Measurements from ENCODE around the gene PBXIP1. TPM values are rescaled to one million over a fixed set of nuclear protein-coding genes. Genes with fewer than 3 reads are reported as not detected.

PBXIP1 gene
- polyA plus RNA-seq, 1 donor from 2014 or later: 123 TPM

- peak overlapping the region in 1 of 4 donors; percentile 39 for H3K4me3 Mint-ChIP-seq
- H3K27me3 Mint-ChIP-seq: no peaks in the 10 kb centered on the region
- H3K36me3 Mint-ChIP-seq: peaks cover 2% of the 10 kb centered on the region
- no peak overlapping the region for H3K27ac Mint-ChIP-seq
- peaks cover 0 to 3% (median 0%) of the 10 kb centered on the region in 3 donors for H3K4me1 Mint-ChIP-seq
- H3K9me3 Mint-ChIP-seq: no peaks in the 10 kb centered on the region
Observed at GRCh38 chr1:154902938-154903566, 52.8 kb downstream of the PBXIP1 start.

GRCh38 chr1:154901591-154901990 is 54.3 kb downstream of the PBXIP1 start:
- Mint-ChIP-seq H3K27me3 (no peaks in the 10 kb centered on the region), H3K27ac (no peak overlapping the region), H3K36me3 (peaks cover 2% of the 10 kb centered on the region), H3K4me1 (peaks cover 0 to 3% (median 0%) of the 10 kb centered on the region in 3 donors), H3K4me3 (no peak overlapping the region), H3K9me3 (no peaks in the 10 kb centered on the region)

DNA sequence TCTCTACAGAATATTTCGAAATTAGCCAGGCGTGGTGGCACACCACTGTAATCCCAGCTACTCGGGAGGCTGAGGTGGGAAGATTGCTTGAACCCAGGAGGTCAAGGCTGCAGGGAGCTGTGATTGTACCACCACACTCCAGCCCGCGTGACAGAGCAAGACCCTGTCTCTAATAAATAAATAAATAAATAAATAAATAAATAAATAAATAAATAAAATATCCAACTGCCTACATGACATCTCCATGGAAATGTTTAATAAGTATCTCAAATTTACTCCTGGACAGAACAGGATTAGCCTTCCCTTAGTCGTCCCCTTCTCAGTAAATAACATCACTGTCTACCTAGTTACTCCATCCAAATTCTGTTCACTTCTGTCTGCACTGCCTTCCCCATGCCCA is 56.9 kb downstream of the PBXIP1 start:
- H3K27me3 Mint-ChIP-seq: no peaks in the 10 kb centered on the region
- H3K36me3 Mint-ChIP-seq: peaks cover 2% of the 10 kb centered on the region
- H3K9me3 Mint-ChIP-seq: no peaks in the 10 kb centered on the region
- H3K27ac Mint-ChIP-seq: no peak overlapping the region
- peaks cover 0 to 3% (median 0%) of the 10 kb centered on the region in 3 donors for H3K4me1 Mint-ChIP-seq
- no peak overlapping the region for H3K4me3 Mint-ChIP-seq

GRCh38 chr1:154896771-154897286 is 59.1 kb downstream of the PBXIP1 start:
- Mint-ChIP-seq H3K4me3 (no peak overlapping the region), H3K27ac (no peak overlapping the region), H3K36me3 (peaks cover 5% of the 10 kb centered on the region), H3K9me3 (no peaks in the 10 kb centered on the region), H3K27me3 (no peaks in the 10 kb centered on the region), H3K4me1 (peaks cover 0 to 3% (median 0%) of the 10 kb centered on the region in 3 donors)

GRCh38 chr1:154895798-154896197 is 60.1 kb downstream of the PBXIP1 start:
- H3K27ac Mint-ChIP-seq: no peak overlapping the region
- no peaks in the 10 kb centered on the region for H3K9me3 Mint-ChIP-seq
- no peak overlapping the region for H3K4me3 Mint-ChIP-seq
- peaks cover 0 to 3% (median 0%) of the 10 kb centered on the region in 3 donors for H3K4me1 Mint-ChIP-seq
- H3K36me3 Mint-ChIP-seq: peaks cover 5% of the 10 kb centered on the region
- no peaks in the 10 kb centered on the region for H3K27me3 Mint-ChIP-seq

Other genes with a start within 250 kb of the PBXIP1 start
- gene KCNN3, start 85.8 kb downstream of the PBXIP1 start, polyA plus RNA-seq: 0.88 TPM
- 78.3 TPM for gene PMVK, start 19.4 kb downstream of the PBXIP1 start, polyA plus RNA-seq
- gene PYGO2, start 5.7 kb upstream of the PBXIP1 start, polyA plus RNA-seq: 42.5 TPM
- gene SHC1, start 14.6 kb upstream of the PBXIP1 start, polyA plus RNA-seq: 35.7 TPM
- 102 TPM for gene CKS1B, start 18.6 kb upstream of the PBXIP1 start, polyA plus RNA-seq
- 57.6 TPM for gene FLAD1, start 27.2 kb upstream of the PBXIP1 start, polyA plus RNA-seq
- gene LENEP, start 37.5 kb upstream of the PBXIP1 start, polyA plus RNA-seq: not detected
- 7.7 TPM for gene ZBTB7B, start 46.7 kb upstream of the PBXIP1 start, polyA plus RNA-seq
- not detected for gene DCST2, start 77.7 kb upstream of the PBXIP1 start, polyA plus RNA-seq
- gene DCST1, start 77.7 kb upstream of the PBXIP1 start, polyA plus RNA-seq: not detected
- 8.0 TPM for gene ADAM15, start 95.2 kb upstream of the PBXIP1 start, polyA plus RNA-seq
- gene EFNA4, start 107.6 kb upstream of the PBXIP1 start, polyA plus RNA-seq: 8.5 TPM
- 1.3 TPM for gene EFNA3, start 122.7 kb upstream of the PBXIP1 start, polyA plus RNA-seq
- gene EFNA1, start 171.8 kb upstream of the PBXIP1 start, polyA plus RNA-seq: not detected
- 72.9 TPM for gene SLC50A1, start 179.8 kb upstream of the PBXIP1 start, polyA plus RNA-seq
- 83.9 TPM for gene DPM3, start 184.4 kb upstream of the PBXIP1 start, polyA plus RNA-seq
- gene KRTCAP2, start 217.2 kb upstream of the PBXIP1 start, polyA plus RNA-seq: 420 TPM
- 0.14 TPM for gene TRIM46, start 217.8 kb upstream of the PBXIP1 start, polyA plus RNA-seq